Peyer's patch (tissue), 4 donors: ENCODE measurements around the gene ADNP2. TPM values are rescaled to one million over a fixed set of nuclear protein-coding genes. Genes with fewer than 3 reads are reported as not detected.

ENCODE experiments used
- DNase-seq, 3 donors: peaks; one replicate each; pipeline ENCODE4 v3.0.0-alpha.2; 2017 to 2019
- H3K27ac ChIP-seq, 4 donors: fragments of 200-600 bp; sonication (generic); one replicate each; pipeline ENCODE4 v1.5.1; 2016 to 2019
- H3K27me3 ChIP-seq, 2 donors: fragments of 200-600 bp; sonication (generic); one replicate each; pipeline ENCODE4 v1.5.1; 2019
- H3K36me3 ChIP-seq, 3 donors: fragments of 200-600 bp; sonication (generic); one replicate each; pipeline ENCODE4 v1.5.1; 2016 to 2019
- H3K4me1 ChIP-seq, 4 donors: fragments of 200-600 bp; sonication (generic); one replicate each; pipeline ENCODE4 v1.5.1; 2016 to 2019
- H3K4me3 ChIP-seq, 4 donors: fragments of 200-600 bp; sonication (generic); 1 replicate in 3 of 4; 2 replicates in 1 of 4; pipeline ENCODE4 v1.5.1; 2016 to 2019; ENCODE audit warnings: mild to moderate bottlenecking in 1 of 4
- H3K9me3 ChIP-seq, 4 donors: fragments of 200-600 bp; sonication (generic); one replicate each; pipeline ENCODE4 v1.5.1; 2016 to 2019; ENCODE audit warnings: mild to moderate bottlenecking in 1 of 4
- POLR2A ChIP-seq, 2 donors: fragments of 450-650 bp; IDR thresholded peaks; one replicate each; pipeline ENCODE4 v1.5.1; 2017; ENCODE audit warnings: antibody characterized with exemption in 2 of 2, mild to moderate bottlenecking in 2 of 2, moderate library complexity in 2 of 2
- total RNA-seq, 4 donors: library from RNA; depleted of rRNA; stranded (reverse); fragments of >200 nt; gene quantifications; one replicate each; pipeline ENCODE4 v1.1.0, GENCODE V29; 2016
- TF ChIP-seq, protein P1 (sequence below), 6 experiments: fragments of 450-650 bp in 4 of 6; fragments of 200-600 bp in 2 of 6; sonication (generic) in 1 of 6; IDR thresholded peaks; one replicate each; pipeline ENCODE4 v1.5.1; 2017 to 2019; ENCODE audit warnings: antibody characterized with exemption in 6 of 6, mild to moderate bottlenecking in 3 of 6, moderate library complexity in 1 of 6

ADNP2 gene
- total RNA-seq, 4 donors from 2014 or later = 18.9 to 26.7 (median 24.0) TPM

- Histone ChIP-seq H3K4me3 (no peak overlapping the region), H3K4me1 (no peaks in the 10 kb centered on the region), H3K27me3 (no peaks in the 10 kb centered on the region), H3K9me3 (no peaks in the 10 kb centered on the region), H3K36me3 (no peaks in the 10 kb centered on the region), H3K27ac (no peak overlapping the region)
- DNase-seq = no peak
- no peak for TF ChIP-seq POLR2A (IDR thresholded peaks at IDR 0.05)
- TF ChIP-seq, protein P1, sequence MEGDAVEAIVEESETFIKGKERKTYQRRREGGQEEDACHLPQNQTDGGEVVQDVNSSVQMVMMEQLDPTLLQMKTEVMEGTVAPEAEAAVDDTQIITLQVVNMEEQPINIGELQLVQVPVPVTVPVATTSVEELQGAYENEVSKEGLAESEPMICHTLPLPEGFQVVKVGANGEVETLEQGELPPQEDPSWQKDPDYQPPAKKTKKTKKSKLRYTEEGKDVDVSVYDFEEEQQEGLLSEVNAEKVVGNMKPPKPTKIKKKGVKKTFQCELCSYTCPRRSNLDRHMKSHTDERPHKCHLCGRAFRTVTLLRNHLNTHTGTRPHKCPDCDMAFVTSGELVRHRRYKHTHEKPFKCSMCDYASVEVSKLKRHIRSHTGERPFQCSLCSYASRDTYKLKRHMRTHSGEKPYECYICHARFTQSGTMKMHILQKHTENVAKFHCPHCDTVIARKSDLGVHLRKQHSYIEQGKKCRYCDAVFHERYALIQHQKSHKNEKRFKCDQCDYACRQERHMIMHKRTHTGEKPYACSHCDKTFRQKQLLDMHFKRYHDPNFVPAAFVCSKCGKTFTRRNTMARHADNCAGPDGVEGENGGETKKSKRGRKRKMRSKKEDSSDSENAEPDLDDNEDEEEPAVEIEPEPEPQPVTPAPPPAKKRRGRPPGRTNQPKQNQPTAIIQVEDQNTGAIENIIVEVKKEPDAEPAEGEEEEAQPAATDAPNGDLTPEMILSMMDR (IDR thresholded peaks at IDR 0.05) = no peak
These were observed 13.0 kb upstream of the ADNP2 start for GRCh38 chr18:80096032-80096565.

DNA sequence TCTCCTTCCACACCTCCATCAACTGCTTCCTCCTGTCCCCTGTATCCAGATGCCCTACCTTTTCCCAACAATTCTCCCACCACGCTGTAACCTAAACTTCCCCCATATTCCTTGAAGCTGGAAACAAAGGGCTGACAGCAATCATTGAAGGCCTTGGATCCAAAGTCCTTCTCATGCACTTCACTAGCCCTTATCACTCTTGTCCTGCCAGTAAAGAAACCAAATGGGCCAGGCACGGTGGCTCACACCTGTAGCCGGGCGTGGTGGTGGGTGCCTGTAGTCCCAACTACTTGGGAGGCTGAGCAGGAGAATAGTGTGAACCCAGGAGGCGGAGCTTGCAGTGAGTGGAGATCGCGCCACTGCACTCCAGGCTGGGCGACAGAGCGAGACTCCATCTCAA is 11.9 kb upstream of the ADNP2 start:
- no peak overlapping the region for H3K27ac ChIP-seq
- no peak for DNase-seq
- TF ChIP-seq, protein P1 (IDR thresholded peaks at IDR 0.05) = no peak
- no peak for TF ChIP-seq POLR2A (IDR thresholded peaks at IDR 0.05)

DNA sequence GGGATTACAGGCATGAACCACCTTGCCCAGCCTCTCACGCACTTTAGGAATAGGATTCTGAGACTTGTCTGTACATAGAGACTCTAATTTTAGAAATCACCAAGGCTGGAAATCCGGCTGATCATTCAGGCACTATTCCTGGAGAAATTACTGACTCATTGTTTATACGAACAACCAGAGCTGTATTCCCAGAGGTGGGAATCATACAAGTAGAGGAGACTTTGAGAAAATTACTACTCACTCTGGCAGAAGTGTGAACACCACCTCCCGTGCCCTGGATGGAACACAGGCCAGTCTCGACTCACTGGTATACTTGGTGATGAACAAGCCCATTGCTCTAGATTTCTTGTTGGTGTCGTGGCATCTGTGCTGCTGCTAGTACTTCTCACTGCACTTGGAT is 5.8 kb upstream of the ADNP2 start:
- no peak for DNase-seq
- H3K27ac ChIP-seq = peak overlapping the region in 1 of 4 donors; percentile 35
- no peak overlapping the region for H3K4me3 ChIP-seq
- TF ChIP-seq POLR2A (IDR thresholded peaks at IDR 0.05) = no peak
- TF ChIP-seq, protein P1 (IDR thresholded peaks at IDR 0.05) = no peak
- no peaks in the 10 kb centered on the region for H3K27me3 ChIP-seq
- H3K4me1 ChIP-seq = no peaks in the 10 kb centered on the region
- no peaks in the 10 kb centered on the region for H3K9me3 ChIP-seq
- H3K36me3 ChIP-seq = no peaks in the 10 kb centered on the region

More for the DNA sequence above, 11.9 kb upstream of the ADNP2 start:
- Histone ChIP-seq H3K36me3 (no peaks in the 10 kb centered on the region), H3K27me3 (no peaks in the 10 kb centered on the region), H3K9me3 (no peaks in the 10 kb centered on the region), H3K4me1 (no peaks in the 10 kb centered on the region), H3K4me3 (no peak overlapping the region)

DNA sequence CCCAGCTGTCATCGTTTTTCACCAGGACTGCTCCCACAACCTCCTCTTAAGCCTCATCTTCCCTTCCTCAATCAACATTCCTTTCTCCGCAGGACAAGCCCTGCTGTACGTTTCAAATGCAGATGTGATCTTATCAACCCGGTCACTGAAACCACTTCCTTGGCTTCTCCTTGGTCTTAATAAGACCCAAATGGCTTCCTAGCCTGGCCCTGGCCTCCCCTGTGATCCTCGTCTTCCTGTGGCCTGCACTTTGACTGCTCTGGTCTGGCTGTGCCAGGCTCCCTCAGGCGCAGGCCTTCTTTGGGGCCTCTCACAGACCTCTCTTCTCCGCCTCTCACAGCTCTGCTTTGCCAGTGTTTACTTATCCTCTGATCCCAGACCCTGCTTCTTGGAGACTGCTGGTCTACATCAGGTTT is 4.7 kb upstream of the ADNP2 start:
- Histone ChIP-seq H3K27ac (no peak overlapping the region), H3K36me3 (no peaks in the 10 kb centered on the region)
- TF ChIP-seq POLR2A (IDR thresholded peaks at IDR 0.05) = no peak
- TF ChIP-seq, protein P1 (IDR thresholded peaks at IDR 0.05) = no peak

DNA sequence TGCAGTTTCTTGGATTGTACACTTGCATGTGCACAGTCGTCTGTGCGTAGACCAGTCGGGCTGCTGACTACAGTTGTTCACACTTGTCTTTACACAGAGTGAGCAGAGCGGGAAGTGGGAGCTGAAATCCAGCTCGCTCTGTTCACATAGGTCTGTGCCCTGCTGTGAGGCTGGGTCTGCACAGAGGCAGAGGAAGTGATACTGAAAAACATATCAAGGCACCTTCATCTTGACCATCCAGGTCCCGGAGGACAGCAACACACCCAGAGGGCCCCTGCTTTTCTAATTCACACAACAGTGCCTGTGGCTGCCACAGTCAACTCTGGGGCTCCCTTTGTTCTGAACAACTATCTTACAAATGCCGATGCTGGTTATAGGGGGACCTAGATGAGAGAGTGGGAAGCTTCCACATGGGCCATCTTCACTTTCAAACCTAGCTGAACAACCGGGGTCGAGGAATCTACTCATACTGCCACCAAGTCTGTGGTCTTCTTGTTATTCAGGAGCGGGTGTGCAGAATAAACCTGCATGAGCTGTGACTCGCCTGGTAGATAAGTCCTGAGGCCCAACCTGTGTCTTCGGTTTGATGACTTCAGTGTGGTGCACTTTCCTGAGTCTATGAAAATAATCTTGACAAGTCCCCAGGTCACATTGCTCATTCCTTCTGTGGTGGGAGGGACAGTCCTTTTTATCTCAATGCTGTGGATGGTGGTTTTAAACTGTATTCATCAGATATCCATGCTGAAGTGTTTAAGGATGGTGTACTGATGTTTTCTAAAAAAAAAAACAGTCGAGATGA is 3.5 kb upstream of the ADNP2 start:
- TF ChIP-seq, protein P1 (IDR thresholded peaks at IDR 0.05) = no peak
- no peak for TF ChIP-seq POLR2A (IDR thresholded peaks at IDR 0.05)
- H3K27me3 ChIP-seq = no peaks in the 10 kb centered on the region
- H3K36me3 ChIP-seq = no peaks in the 10 kb centered on the region
- no peak overlapping the region for H3K27ac ChIP-seq
- H3K4me1 ChIP-seq = peaks cover 0 to 6% (median 3%) of the 10 kb centered on the region in 4 donors
- DNase-seq = peak in 2 of 3 donors; percentile 34 to 47
- peaks cover 0 to 3% (median 0%) of the 10 kb centered on the region in 4 donors for H3K9me3 ChIP-seq
- no peak overlapping the region for H3K4me3 ChIP-seq

More for the DNA sequence above, 4.7 kb upstream of the ADNP2 start:
- H3K4me3 ChIP-seq = no peak overlapping the region
- no peaks in the 10 kb centered on the region for H3K4me1 ChIP-seq
- DNase-seq = no peak
- no peaks in the 10 kb centered on the region for H3K27me3 ChIP-seq
- peaks cover 0 to 3% (median 0%) of the 10 kb centered on the region in 4 donors for H3K9me3 ChIP-seq
